Omental fat pad (tissue), 4 donors: Measurements from ENCODE around the gene EID2B. TPM values are rescaled to one million over a fixed set of nuclear protein-coding genes. Genes with fewer than 3 reads are reported as not detected.

ENCODE experiments used
- ATAC-seq: fragments of 150-250 bp; one replicate; pipeline ENCODE4 v1.9.1; 2016; ENCODE audit warnings: mild to moderate bottlenecking, moderate library complexity; ENCODE audit not compliant: low FRiP score
- DNase-seq: peaks from one replicate; pipeline ENCODE4 v3.0.0-alpha.2; 2019; ENCODE audit warnings: low spot score
- CTCF ChIP-seq, 3 donors: fragments of 450-650 bp; IDR thresholded peaks; one replicate each; pipeline ENCODE4 v1.5.1; 2016 to 2017; ENCODE audit warnings: antibody characterized with exemption in 3 of 3, mild to moderate bottlenecking in 3 of 3, moderate library complexity in 2 of 3
- total RNA-seq, 4 donors: library from RNA; depleted of rRNA; stranded (reverse); fragments of >200 nt; gene quantifications; one replicate each; pipeline ENCODE4 v1.1.0, GENCODE V29; 2016

EID2B gene, protein sequence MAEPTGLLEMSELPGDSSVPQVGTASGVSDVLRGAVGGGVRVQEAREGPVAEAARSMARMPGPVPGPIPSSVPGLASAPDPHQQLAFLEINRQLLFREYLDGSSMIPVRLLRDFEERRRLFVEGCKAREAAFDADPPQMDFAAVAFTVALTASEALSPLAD
- total RNA-seq = 1 to 10 TPM; 1.8 to 4.4 (median 2.3) TPM

DNA sequence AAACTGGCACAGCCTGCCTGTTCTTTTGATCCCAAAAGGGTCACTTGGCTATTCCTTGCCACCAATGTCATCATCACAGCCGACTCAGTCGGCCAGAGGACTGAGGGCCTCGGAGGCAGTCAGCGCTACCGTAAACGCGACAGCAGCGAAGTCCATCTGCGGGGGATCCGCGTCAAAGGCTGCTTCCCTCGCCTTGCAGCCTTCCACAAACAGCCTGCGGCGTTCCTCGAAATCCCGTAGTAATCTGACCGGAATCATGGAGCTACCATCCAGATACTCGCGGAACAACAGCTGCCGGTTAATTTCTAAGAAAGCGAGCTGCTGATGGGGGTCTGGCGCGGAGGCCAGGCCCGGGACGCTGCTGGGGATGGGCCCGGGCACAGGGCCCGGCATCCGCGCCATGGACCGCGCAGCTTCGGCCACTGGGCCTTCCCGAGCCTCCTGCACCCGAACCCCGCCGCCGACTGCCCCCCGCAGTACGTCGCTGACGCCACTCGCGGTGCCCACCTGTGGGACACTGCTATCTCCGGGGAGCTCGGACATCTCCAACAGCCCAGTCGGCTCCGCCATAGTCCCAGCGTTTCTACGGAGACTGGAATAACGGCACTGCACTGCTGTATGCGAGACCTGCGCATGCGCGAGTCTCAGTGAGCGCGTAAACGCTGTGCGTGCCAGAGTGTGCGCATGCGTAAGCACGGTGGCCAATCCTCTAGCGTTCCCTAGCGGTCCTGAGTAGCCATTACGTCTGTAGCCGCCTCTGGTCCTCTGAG is at the start of gene EID2B:
Gene EID2B (minus strand): TSS at position 620 of the 770 bp plus-strand sequence. CDS start 50 bp downstream, at position 570.
- TF ChIP-seq CTCF (IDR thresholded peaks at IDR 0.05) = peak in 2 of 3 donors; percentile 90 to 93
- peak; percentile 94 for DNase-seq
- ATAC-seq = peak; percentile 99

- ATAC-seq (no peak), DNase-seq (no peak)
- TF ChIP-seq CTCF (IDR thresholded peaks at IDR 0.05) = no peak
These were observed 49.8 kb upstream of the EID2B start for GRCh38 chr19:39582442-39582841.

DNA sequence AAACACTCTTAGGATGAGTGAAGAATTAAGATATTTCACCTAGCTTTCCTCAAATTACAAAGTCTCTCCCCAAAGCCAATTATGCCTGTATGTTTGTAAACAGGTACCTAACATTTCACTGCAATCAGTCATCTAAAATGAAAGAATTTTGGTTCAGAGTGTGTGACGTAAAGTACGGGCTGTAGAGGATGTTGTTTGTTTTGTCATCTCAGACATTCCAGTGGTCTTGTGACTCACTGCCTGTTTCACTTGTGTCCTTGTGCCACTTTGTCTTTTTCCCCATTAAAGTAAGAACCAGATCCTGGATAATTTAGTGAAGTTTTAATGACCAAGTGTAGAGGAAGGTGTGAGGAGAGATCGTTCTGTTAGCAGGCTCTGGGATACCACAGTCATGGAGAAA is 36.0 kb upstream of the EID2B start:
- no peak for ATAC-seq
- no peak for TF ChIP-seq CTCF (IDR thresholded peaks at IDR 0.05)
- DNase-seq = no peak

DNA sequence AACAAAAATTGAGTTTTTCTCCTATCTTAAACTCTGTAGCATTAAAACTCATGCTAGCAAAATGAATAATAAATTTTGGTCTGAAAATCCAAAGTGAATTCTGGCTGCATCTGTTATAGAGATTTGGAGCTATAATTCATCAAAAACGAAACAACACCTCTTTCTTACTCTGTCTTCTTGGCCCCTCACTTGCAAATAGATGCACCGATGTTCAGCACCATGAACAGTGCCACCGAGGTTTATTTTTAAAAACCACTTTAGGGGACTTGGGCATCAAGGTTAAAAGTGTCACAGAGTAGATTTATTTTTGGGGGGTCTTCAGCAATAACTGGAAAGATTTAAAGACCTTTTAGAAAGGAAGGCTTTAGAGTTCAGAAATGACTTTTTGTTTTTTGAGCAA is 33.4 kb upstream of the EID2B start:
- ATAC-seq (no peak), DNase-seq (no peak)
- no peak for TF ChIP-seq CTCF (IDR thresholded peaks at IDR 0.05)

GRCh38 chr19:39563408-39563807 is 30.8 kb upstream of the EID2B start:
- TF ChIP-seq CTCF (IDR thresholded peaks at IDR 0.05) = no peak
- ATAC-seq = no peak
- DNase-seq = no peak

DNA sequence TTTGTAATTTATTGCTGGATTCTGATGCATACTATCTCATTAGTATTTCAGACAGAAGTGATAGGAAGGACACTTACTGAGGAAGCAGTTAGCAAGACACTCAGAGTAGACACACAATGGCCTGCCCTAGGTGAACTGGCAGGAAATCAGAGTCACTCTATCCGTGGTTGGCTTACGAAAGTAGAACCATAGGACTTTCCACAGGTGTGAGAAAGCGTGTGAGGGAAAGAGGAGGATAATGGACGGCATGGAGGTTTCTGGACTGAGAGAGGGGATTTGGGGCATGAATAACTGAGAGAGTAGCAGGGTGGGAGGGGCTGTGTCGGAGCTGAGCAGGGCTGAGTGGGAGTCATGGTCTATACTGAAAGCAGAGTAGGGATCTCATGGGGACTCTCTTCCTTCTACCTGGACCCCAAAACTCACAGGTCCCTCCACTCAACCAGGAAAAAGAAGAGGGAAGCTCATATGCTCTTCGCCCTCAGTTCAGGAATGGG is 26.0 kb upstream of the EID2B start:
- DNase-seq = no peak
- no peak for ATAC-seq
- TF ChIP-seq CTCF (IDR thresholded peaks at IDR 0.05) = no peak
